K562 (cell line): ENCODE measurements around the gene SACM1L. TPM values are rescaled to one million over a fixed set of nuclear protein-coding genes. Genes with fewer than 3 reads are reported as not detected.

Source experiments
- ATAC-seq: fragments of 200-7000 bp; cut with Tn5 transposase; 3 replicates; pipeline ENCODE4 v1.9.1; 2020; ENCODE audit warnings: moderate library complexity
- BruUV-seq: library from RNA; stranded (reverse); fragments of 400-500 nt; replicated peaks from 2 replicates; lab custom pipeline; 2021; lab: Mats Ljungman, UMichigan
- CTCF ChIA-PET: fragments of 300-600 bp; formaldehyde crosslinking; extraction: SDS; loops from one replicate; lab custom pipeline; 2021; ENCODE audit warnings: low intra/inter-chr PET ratio; lab: Yijun Ruan, JAX
- POLR2A ChIA-PET: fragments of 300-600, 350-650 bp; sonication (Branson Sonifier 250); formaldehyde crosslinking; extraction: SDS; loops from one replicate; lab custom pipeline; 2021; ENCODE audit warnings: antibody characterized with exemption, inconsistent platforms; lab: Yijun Ruan, JAX
- DNase-seq, 4 experiments: peaks; one replicate each; pipeline versions ENCODE4 v3.0.0 to v3.0.0-alpha.2; 2011 to 2018; ENCODE audit warnings: low spot score in 3 of 4, mixed read lengths in 3 of 4; ENCODE audit errors: extremely low read depth in 1 of 4
- FAIRE-seq: peaks from 2 replicates; lab custom pipeline; 2011; peaks lifted over from hg19 to GRCh38; lab: Jason Lieb, UNC
- H2AFZ ChIP-seq: 2 replicates; pipeline ENCODE4 v1.6.0; 2011; ENCODE audit warnings: low read depth, low read length, control low read depth, inconsistent platforms
- H3K27ac ChIP-seq: fragments of 200-600 bp; 3 replicates; pipeline ENCODE4 v1.8.0; 2011; ENCODE audit warnings: low read depth, mild to moderate bottlenecking, control low read depth, inconsistent platforms, low read length, moderate library complexity, mixed read lengths; ENCODE audit errors: extremely low read depth
- H3K27me3 ChIP-seq, 2 experiments: fragments of 300-600 bp in 1 of 2; 2 replicates in 1 of 2; 3 replicates in 1 of 2; pipeline versions ENCODE4 v1.6.0 to v1.8.0; 2011; ENCODE audit warnings: inconsistent platforms in 2 of 2, low read length in 2 of 2, mild to moderate bottlenecking in 1 of 2, mixed read lengths in 1 of 2, moderate library complexity in 1 of 2; ENCODE audit not compliant: control insufficient read depth in 2 of 2, insufficient read depth in 2 of 2
- H3K36me3 ChIP-seq: fragments of 300-600 bp; 3 replicates; pipeline ENCODE4 v1.8.0; 2011; ENCODE audit warnings: mild to moderate bottlenecking, low read length, inconsistent platforms; ENCODE audit not compliant: control insufficient read depth, insufficient read depth
- H3K4me1 ChIP-seq, 2 experiments: fragments of 200-600 bp in 1 of 2; replicated peaks in 1 of 2; 2 replicates in 1 of 2; 3 replicates in 1 of 2; pipeline versions ENCODE4 v1.5.1 to v1.8.0; 2011; ENCODE audit warnings: inconsistent platforms in 2 of 2, low read length in 2 of 2, mild to moderate bottlenecking in 1 of 2, mixed read lengths in 1 of 2, moderate library complexity in 1 of 2; ENCODE audit not compliant: control insufficient read depth in 2 of 2, insufficient read depth in 2 of 2
- H3K4me2 ChIP-seq: 2 replicates; pipeline ENCODE4 v1.6.1; 2011; ENCODE audit warnings: low read length, control low read depth, inconsistent platforms, mixed read lengths; ENCODE audit not compliant: insufficient read depth
- H3K4me3 ChIP-seq: fragments of 200-600 bp; sonication (generic), shearing (Covaris generic); 2 replicates; pipeline ENCODE4 v1.5.1; 2016; ENCODE audit warnings: control low read depth, inconsistent platforms
- H3K79me2 ChIP-seq: fragments of 200-600 bp; 3 replicates; pipeline ENCODE4 v1.8.0; 2011; ENCODE audit warnings: low read length, inconsistent platforms; ENCODE audit not compliant: control insufficient read depth, insufficient read depth
- H3K9ac ChIP-seq, 2 experiments: 2 replicates each; pipeline versions ENCODE4 v1.6.0 to v1.6.1; 2011; ENCODE audit warnings: low read depth in 2 of 2, low read length in 2 of 2, control low read depth in 1 of 2, inconsistent platforms in 1 of 2, mild to moderate bottlenecking in 1 of 2, mixed read lengths in 1 of 2; ENCODE audit not compliant: insufficient read depth in 1 of 2
- H3K9me1 ChIP-seq: one replicate; pipeline ENCODE4 v1.6.0; 2011; ENCODE audit warnings: inconsistent platforms, mild to moderate bottlenecking, low read length, moderate library complexity; ENCODE audit not compliant: control insufficient read depth, insufficient read depth
- H3K9me3 ChIP-seq: replicated peaks from 2 replicates; pipeline ENCODE4 v1.5.1; 2011; ENCODE audit warnings: low read depth, low read length, inconsistent platforms; ENCODE audit not compliant: control insufficient read depth, insufficient read depth
- H4K20me1 ChIP-seq: replicated peaks from 2 replicates; pipeline ENCODE4 v1.6.1; 2011; ENCODE audit warnings: low read length, inconsistent platforms, mixed read lengths; ENCODE audit not compliant: control insufficient read depth, insufficient read depth
- CCAR2 ChIP-seq: fragments of 200-400 bp; formaldehyde crosslinking; IDR thresholded peaks from 2 replicates; pipeline ENCODE4 v1.6.1; 2017; ENCODE audit warnings: mild to moderate bottlenecking, low read depth, low read length
- PML ChIP-seq: IDR thresholded peaks from 2 replicates; pipeline ENCODE4 v1.6.1; 2012; ENCODE audit warnings: low read length, inconsistent platforms
- SPI1 ChIP-seq: IDR thresholded peaks from 2 replicates; pipeline ENCODE4 v1.6.1; 2011; ENCODE audit warnings: low read depth, low read length, control low read depth, borderline replicate concordance
- WGBS: fragments of 100-300 bp; shearing (Covaris generic); methylation state at CpG from one replicate; pipeline ENCODE4 v1.1.6; 2016; ENCODE audit warnings: low coverage, mixed read lengths; ENCODE audit not compliant: insufficient coverage; ENCODE audit errors: missing lambda C conversion rate; 5-methylcytosine and 5-hydroxymethylcytosine counted together
- in situ Hi-C: fragments of 300-500 bp; cut with MboI; formaldehyde crosslinking; loops from 4 replicates; pipeline ENCODE4 v1.15.0; 2018; ENCODE audit warnings: inconsistent platforms, mixed read lengths
- intact Hi-C: fragments of 100-400 bp; cut with micrococcal nuclease; formaldehyde crosslinking; loops from 2 replicates; pipeline ENCODE4 v1.14.2; 2022
- polyA plus RNA-seq, 8 experiments: library from polyadenylated mRNA; depleted of rRNA in 4 of 8; stranded (reverse) in 5 of 8; unstranded in 3 of 8; fragments of >200 nt; fragmentation: Nextera tagmentation in 2 of 8; fragmentation: Illumina TruSeq in 1 of 8; extraction: Ambion mirVana in 2 of 8; extraction: Trizol in 1 of 8; gene quantifications; 2 replicates each; pipeline versions ENCODE4 v1.2.1 to v1.2.3, GENCODE V29; 2011 to 2014; ENCODE audit warnings: inconsistent platforms in 1 of 8, missing spikeins in 1 of 8
- total RNA-seq, 7 experiments: library from RNA; depleted of rRNA in 6 of 7; stranded (reverse); fragments of >200 nt in 6 of 7; fragmentation: Illumina TruSeq in 2 of 7; extraction: Trizol in 2 of 7; gene quantifications; 2 replicates each; pipeline versions ENCODE4 v1.2.1 to v1.2.3, GENCODE V29; 2011 to 2021; ENCODE audit warnings: low replicate concordance in 1 of 7

SACM1L gene
- total and polyA plus RNA-seq, 9 of the 15 experiments (the other 6 are each of a cell fraction or from before 2014, with no cell fraction given): 25.7 to 67.2 (median 40.3) TPM

DNA sequence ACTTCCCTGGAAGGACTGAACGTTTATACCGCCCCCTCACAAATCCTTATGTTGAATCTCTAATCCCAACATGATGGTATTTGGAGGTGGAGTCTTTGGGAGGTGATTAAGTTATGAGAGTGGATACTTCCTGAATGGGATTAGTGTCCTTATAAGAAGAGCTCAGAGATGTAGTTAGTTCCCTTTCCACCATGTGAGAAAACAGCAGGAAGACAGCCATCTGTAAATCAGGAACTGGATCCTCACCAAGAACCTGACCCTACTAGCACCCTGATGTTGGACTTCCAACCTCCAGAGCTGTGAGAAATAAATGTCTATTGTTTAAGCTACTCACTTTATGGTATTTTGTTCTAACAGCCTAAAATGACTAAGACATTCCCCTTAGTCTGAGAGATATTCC lies 33.3 kb upstream of the SACM1L start:
- no peaks in the 10 kb centered on the region for H3K9me3 ChIP-seq
- DNase-seq: no peak
- POLR2A ChIA-PET: interaction anchor here (0.7 to 1.3 kb wide), 4 partner anchors 11 to 113 kb away, joined by 3 to 4 read pairs (median 3); no protein-coding TSS in a partner anchor
- H3K27me3 ChIP-seq: no peaks in the 10 kb centered on the region
- ATAC-seq: no peak
- H3K4me1 ChIP-seq: 0 out of 5 replicates have a peak, but pooled peaks cover 0 to 3% of the 10 kb centered on the region in 2 experiments
- no TSS peak for BruUV-seq
- CTCF ChIA-PET: interaction anchor here (0.6 to 4.5 kb wide), 9 partner anchors 63 to 618 kb away, joined by 3 to 59 read pairs (median 7); no protein-coding TSS in a partner anchor
- H3K27ac ChIP-seq: no peak overlapping the region
- H3K4me2 ChIP-seq: no peak overlapping the region
- peaks cover 9% of the 10 kb centered on the region for H3K36me3 ChIP-seq
- 54% methylated on average over 2 of the region's 2 CpGs for WGBS
- H3K79me2 ChIP-seq: peaks cover 6% of the 10 kb centered on the region; the same call in 2 of the 3 replicates
- H4K20me1 ChIP-seq: peaks cover 3% of the 10 kb centered on the region; the same call in 1 of the 2 replicates
- no peak overlapping the region for H3K9ac ChIP-seq
- intact Hi-C loops (loop anchor here (1.0 to 10.0 kb wide), 6 partner anchors 63 to 615 kb away; partner anchors contain the start of gene TMEM158), in situ Hi-C loops (loop anchor here (5.0 kb wide), 1 partner anchor 619 kb away; no protein-coding TSS in a partner anchor)
- 0 out of 2 replicates have a peak, but pooled peaks have one; percentile 5 for TF ChIP-seq SPI1
- TF ChIP-seq CCAR2: no peak
- TF ChIP-seq PML: no peak
- no peak for FAIRE-seq
- H3K9me1 ChIP-seq: no peaks in the 10 kb centered on the region
- H2AFZ ChIP-seq: no peak overlapping the region
- no peak overlapping the region for H3K4me3 ChIP-seq
